Vein endothelial cell (primary cell): Measurements from ENCODE around the gene FAM219A. TPM values are rescaled to one million over a fixed set of nuclear protein-coding genes. Genes with fewer than 3 reads are reported as not detected.

Source experiments
- small RNA-seq: library from RNA; depleted of rRNA; stranded (forward); fragments of <200 nt; gene quantifications from one replicate; pipeline ENCODE3, GENCODE V24; 2012
- total RNA-seq: library from RNA; depleted of rRNA; stranded (reverse); fragments of >200 nt; gene quantifications from 2 replicates; pipeline ENCODE4 v1.2.3, GENCODE V29; 2012

The FAM219A gene
- 20.6 and 26.9 TPM in 2 replicates for total RNA-seq

GRCh38 chr9:34458013-34458958 lies at the start of gene FAM219A, which contains the start of gene DNAI1:
TSS of gene FAM219A (minus strand) at chr9:34458570. CDS start at chr9:34458263, 307 bp downstream.
TSS of gene DNAI1 (plus strand) at chr9:34458805. CDS start at chr9:34459006, 201 bp downstream.

GRCh38 chr9:34376596-34377403 lies 81.6 kb downstream of the FAM219A start, which contains the start of gene MYORG:
TSS of gene MYORG (minus strand) at chr9:34376898. CDS start at chr9:34372943, 3,955 bp downstream.

Small RNA genes lying within 50 kb of the gene (small RNA-seq; reads per million reads assigned to genes)
- gene RF00019: not detected
- not detected for gene RN7SKP24

Other genes starting within 250 kb of the FAM219A start
- 2.0 and 3.7 TPM in 2 replicates for gene KIF24, start 129.3 kb downstream of the FAM219A start, total RNA-seq
- gene NUDT2, start 129.0 kb downstream of the FAM219A start, total RNA-seq: 28.6 and 34.9 TPM in 2 replicates
- gene MYORG, start 81.7 kb downstream of the FAM219A start, total RNA-seq: 3.6 and 6.1 TPM in 2 replicates
- gene DNAI1, start 235 bp upstream of the FAM219A start, total RNA-seq: not detected in 2 replicates
- gene ENHO, start 64.4 kb upstream of the FAM219A start, total RNA-seq: 0.29 TPM in 1 of 2 replicates, not detected in the other
- not detected in 2 replicates for gene CNTFR, start 131.2 kb upstream of the FAM219A start, total RNA-seq
- gene RPP25L, start 153.5 kb upstream of the FAM219A start, total RNA-seq: 12.6 and 18.6 TPM in 2 replicates
- gene DCTN3, start 161.9 kb upstream of the FAM219A start, total RNA-seq: 63.0 and 65.0 TPM in 2 replicates
- gene ARID3C, start 170.5 kb upstream of the FAM219A start, total RNA-seq: 0.33 TPM in 1 of 2 replicates, not detected in the other
- gene SIGMAR1, start 179.2 kb upstream of the FAM219A start, total RNA-seq: 70.1 and 78.1 TPM in 2 replicates
- 32.3 and 40.2 TPM in 2 replicates for gene GALT, start 188.1 kb upstream of the FAM219A start, total RNA-seq
- 7.8 and 12.4 TPM in 2 replicates for gene IL11RA, start 193.6 kb upstream of the FAM219A start, total RNA-seq
- gene CCL27, start 204.1 kb upstream of the FAM219A start, total RNA-seq: not detected in 2 replicates
- gene CCL19, start 232.7 kb upstream of the FAM219A start, total RNA-seq: not detected in 2 replicates